ENCODE measurements around the gene VPS37C.
A peak's percentile ranks its signal among the peaks of the same experiment; 100 is the strongest.

VPS37C gene

DNA sequence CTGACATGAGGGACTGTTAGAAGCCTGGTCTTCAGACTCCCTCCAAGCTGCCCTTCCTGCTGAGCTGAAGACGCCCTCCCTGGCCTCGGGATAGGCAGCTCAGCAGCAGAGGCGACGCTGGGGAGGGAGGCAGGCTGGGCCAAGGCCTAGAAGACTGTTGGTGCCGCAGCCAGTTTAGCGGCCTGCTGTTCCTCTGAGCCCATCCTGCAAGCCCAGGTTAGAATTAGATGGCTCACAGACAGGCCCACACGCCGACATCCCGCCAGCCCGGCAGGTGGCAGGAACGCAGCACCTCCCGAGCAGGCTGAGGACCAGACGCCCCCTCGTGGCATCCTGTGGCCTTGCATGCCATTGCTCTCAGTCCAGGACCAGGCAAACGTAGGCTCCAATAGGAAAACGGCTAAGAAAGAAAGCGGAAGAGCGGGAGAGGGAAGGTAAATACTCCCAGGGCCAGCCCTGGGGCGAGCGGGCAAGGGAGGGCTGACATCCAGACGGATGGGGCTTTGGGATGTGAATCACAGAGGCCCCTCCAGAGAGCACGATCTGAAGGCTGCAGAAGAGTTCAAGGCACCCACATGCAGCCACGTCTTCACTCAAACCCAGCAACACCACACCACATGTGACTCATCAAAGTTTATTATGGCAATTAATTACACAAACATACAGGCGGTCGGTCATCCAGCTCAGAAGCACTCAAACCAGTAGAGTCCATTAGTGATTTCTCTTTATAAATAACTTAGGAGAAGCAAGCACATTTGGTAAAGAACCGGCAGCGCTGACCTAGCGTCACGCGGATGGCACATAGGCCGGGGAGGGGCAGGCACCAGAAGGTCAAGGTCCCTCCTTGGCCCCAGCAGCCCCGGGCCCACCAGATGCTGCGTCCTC is 31.3 kb downstream of the VPS37C start:
- TF ChIP-seq, protein P1, sequence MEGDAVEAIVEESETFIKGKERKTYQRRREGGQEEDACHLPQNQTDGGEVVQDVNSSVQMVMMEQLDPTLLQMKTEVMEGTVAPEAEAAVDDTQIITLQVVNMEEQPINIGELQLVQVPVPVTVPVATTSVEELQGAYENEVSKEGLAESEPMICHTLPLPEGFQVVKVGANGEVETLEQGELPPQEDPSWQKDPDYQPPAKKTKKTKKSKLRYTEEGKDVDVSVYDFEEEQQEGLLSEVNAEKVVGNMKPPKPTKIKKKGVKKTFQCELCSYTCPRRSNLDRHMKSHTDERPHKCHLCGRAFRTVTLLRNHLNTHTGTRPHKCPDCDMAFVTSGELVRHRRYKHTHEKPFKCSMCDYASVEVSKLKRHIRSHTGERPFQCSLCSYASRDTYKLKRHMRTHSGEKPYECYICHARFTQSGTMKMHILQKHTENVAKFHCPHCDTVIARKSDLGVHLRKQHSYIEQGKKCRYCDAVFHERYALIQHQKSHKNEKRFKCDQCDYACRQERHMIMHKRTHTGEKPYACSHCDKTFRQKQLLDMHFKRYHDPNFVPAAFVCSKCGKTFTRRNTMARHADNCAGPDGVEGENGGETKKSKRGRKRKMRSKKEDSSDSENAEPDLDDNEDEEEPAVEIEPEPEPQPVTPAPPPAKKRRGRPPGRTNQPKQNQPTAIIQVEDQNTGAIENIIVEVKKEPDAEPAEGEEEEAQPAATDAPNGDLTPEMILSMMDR (IDR thresholded peaks at IDR 0.05): peak; percentile 99
- TF ChIP-seq ZFX (IDR thresholded peaks at IDR 0.05; ENCODE audit: borderline replicate concordance): no peak
- peak overlapping the region; percentile 69 for H3K27ac ChIP-seq

DNA sequence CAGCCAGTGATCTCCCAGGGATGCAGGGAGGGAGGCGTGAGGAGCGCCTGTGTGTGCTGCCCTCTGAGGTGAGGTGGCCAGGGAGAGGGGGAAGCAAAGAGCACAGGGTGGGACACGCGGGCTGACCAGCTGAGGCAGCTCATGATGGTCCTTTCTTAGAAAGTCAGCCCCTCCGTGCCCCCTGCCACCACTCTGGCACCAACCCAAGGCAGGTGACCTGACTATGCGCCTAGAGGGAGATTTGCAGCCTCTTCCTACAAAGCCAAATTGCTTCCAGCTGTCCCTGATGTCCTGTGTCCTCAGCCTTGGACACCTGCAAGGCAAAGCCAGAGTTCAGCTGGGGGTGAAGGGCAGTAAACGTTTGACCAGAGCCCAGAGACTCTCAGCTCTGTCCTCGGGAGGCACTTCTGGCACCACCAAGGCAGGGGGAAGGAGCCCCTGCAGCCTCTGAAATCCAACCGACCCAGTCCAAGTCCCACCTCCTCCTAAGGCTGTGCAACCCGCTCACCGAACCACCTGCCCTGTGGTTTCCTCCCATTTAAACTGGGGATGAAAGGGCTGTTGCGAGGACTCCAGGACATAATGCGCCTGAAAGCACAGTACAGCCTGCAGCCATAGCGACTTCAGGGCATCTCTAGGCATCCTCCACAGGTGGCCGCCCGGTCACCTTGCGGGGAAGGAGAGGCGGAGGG is 32.1 kb downstream of the VPS37C start:
- no peak overlapping the region for H3K27ac ChIP-seq
- TF ChIP-seq, protein P1 (IDR thresholded peaks at IDR 0.05): no peak
- TF ChIP-seq ZFX (IDR thresholded peaks at IDR 0.05; ENCODE audit: borderline replicate concordance): no peak

DNA sequence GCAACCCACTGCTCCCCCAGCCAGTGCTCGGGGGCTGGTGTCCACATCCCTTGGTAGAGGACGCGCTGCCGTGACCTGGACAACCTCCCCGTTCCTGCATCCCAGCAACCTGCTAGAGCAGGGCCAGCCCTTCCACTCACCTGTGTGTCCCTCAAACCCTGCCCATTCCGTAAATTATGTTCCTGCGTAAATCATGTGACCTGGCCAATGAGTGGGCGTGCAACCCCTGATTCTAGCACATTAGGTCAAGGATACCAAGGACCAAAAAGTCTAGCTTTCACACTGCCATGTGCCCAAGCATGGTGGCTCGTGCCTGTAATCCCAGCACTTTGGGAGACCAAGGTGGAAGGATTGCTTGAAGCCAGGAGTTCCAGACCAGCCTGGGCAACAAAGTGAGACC is 33.2 kb downstream of the VPS37C start:
- no peak for TF ChIP-seq ZFX (IDR thresholded peaks at IDR 0.05; ENCODE audit: borderline replicate concordance)
- TF ChIP-seq, protein P1 (IDR thresholded peaks at IDR 0.05): no peak
- H3K27ac ChIP-seq: no peak overlapping the region

DNA sequence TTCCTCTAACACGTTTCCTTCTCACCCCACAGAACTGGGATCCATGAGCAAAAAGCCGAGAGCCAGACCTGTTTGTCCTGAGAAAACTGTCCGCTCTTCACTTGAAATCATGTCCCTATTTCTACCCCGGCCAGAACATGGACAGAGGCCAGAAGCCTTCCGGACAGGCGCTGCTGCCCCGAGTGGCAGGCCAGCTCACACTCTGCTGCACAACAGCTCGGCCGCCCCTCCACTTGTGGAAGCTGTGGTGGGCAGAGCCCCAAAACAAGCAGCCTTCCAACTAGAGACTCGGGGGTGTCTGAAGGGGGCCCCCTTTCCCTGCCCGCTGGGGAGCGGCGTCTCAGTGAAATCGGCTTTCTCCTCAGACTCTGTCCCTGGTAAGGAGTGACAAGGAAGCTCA is 35.0 kb downstream of the VPS37C start:
- TF ChIP-seq ZFX (IDR thresholded peaks at IDR 0.05; ENCODE audit: borderline replicate concordance): no peak
- TF ChIP-seq, protein P1 (IDR thresholded peaks at IDR 0.05): no peak
- H3K27ac ChIP-seq: no peak overlapping the region

DNA sequence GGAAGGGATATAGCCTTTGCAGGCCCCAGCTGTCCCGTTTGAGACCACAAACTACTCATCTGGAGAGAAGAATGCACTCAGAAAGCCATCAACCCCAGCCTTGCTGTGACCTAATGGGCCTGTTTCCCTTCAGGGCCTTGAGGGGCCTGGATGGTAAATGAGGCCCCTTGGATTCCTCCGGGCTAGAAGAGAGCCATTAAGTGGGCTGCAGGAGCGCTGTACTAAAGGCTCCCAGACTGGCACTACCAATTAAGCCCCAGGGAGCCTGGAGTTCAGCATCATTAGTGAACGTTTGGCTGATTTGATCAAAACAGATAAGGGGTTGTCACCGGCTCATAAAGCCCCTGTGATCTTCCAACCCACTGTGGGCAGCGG is 35.9 kb downstream of the VPS37C start:
- TF ChIP-seq, protein P1 (IDR thresholded peaks at IDR 0.05): no peak
- no peak for TF ChIP-seq ZFX (IDR thresholded peaks at IDR 0.05; ENCODE audit: borderline replicate concordance)
- no peak overlapping the region for H3K27ac ChIP-seq

DNA sequence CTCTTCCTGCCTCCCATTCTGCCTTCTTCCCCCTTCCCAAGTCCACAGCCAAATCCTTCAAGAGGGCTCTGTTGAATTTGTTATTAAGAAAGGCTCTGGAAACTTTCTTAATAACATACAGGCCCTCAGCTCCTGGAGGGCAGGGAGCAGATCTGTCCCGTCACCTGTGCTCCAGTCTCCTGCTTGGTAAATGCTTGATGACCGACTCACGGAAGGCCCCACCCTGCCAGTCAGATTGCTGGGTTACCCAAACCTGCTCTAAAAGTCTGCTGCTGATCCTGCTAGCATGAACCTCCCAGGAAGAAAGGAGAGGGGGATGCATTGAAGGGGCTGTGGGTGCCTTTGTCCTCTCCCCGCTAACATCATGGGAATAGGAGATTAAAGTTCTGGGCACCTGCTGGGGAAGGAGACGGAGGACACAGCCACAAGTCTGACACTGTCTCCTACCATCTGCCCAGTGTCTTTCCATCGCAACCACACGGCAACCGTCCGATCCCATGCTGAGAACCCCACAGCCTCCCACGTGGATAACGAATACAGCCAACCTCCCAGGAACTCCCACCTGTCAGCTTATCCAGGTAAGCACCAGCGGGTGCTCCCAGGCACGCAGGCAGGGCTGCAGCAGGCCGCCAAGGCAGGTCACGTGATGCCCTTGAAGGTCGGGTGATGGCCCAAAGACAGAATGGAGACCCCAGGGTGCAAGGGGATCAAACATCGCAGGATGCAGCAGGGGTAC is 36.5 kb downstream of the VPS37C start:
- no peak overlapping the region for H3K27ac ChIP-seq
- no peak for TF ChIP-seq ZFX (IDR thresholded peaks at IDR 0.05; ENCODE audit: borderline replicate concordance)
- TF ChIP-seq, protein P1 (IDR thresholded peaks at IDR 0.05): no peak

Data from 22Rv1 (cell line).